A673 (cell line): Measurements from ENCODE around the gene KRTAP4-5. TPM values are rescaled to one million over a fixed set of nuclear protein-coding genes. Genes with fewer than 3 reads are reported as not detected.

Experiments used
- BruUV-seq: library from RNA; stranded (reverse); fragments of 400-500 nt; replicated peaks from 2 replicates; lab custom pipeline; 2021; lab: Mats Ljungman, UMichigan
- CTCF ChIA-PET: fragments of 300-600 bp; sonication (Branson Sonifier 250); formaldehyde crosslinking; loops from one replicate; lab custom pipeline; 2022; ENCODE audit warnings: antibody characterized with exemption; lab: Charles Lee
- POLR2A ChIA-PET: fragments of 300-600 bp; sonication (Branson Sonifier 250); formaldehyde crosslinking; loops from one replicate; lab custom pipeline; 2022; ENCODE audit warnings: antibody characterized with exemption; ENCODE audit not compliant: low non-redundant PET; lab: Charles Lee
- DNase-seq: peaks from one replicate; pipeline ENCODE4 v3.0.0-alpha.2; 2015; ENCODE audit warnings: low spot score
- H3K27ac ChIP-seq: fragments of 200-600 bp; sonication (generic); 2 replicates; pipeline ENCODE4 v1.5.1; 2016; ENCODE audit warnings: mixed run types, low read depth, mild to moderate bottlenecking, mixed read lengths, antibody characterized with exemption, low read length; ENCODE audit not compliant: poor library complexity, severe bottlenecking
- H3K27me3 ChIP-seq: fragments of 200-600 bp; sonication (generic); replicated peaks from 2 replicates; pipeline ENCODE4 v1.6.1; 2017; ENCODE audit warnings: mixed run types, low read depth, mild to moderate bottlenecking, mixed read lengths, antibody characterized with exemption, low read length; ENCODE audit not compliant: insufficient read depth, poor library complexity
- H3K36me3 ChIP-seq: fragments of 200-600 bp; sonication (generic); 2 replicates; pipeline ENCODE4 v1.6.1; 2016; ENCODE audit warnings: mixed run types, mild to moderate bottlenecking, mixed read lengths, antibody characterized with exemption, low read length; ENCODE audit not compliant: insufficient read depth, poor library complexity, severe bottlenecking
- H3K4me1 ChIP-seq: fragments of 200-600 bp; sonication (generic); 2 replicates; pipeline ENCODE4 v1.6.1; 2017; ENCODE audit warnings: mixed run types, mild to moderate bottlenecking, mixed read lengths, antibody characterized with exemption, low read length; ENCODE audit not compliant: insufficient read depth, poor library complexity, severe bottlenecking
- H3K4me3 ChIP-seq: fragments of 200-600 bp; sonication (generic); 2 replicates; pipeline ENCODE4 v1.5.1; 2016; ENCODE audit warnings: low read depth, mixed run types, mild to moderate bottlenecking, mixed read lengths, low read length; ENCODE audit not compliant: poor library complexity, severe bottlenecking
- H3K9me3 ChIP-seq: fragments of 200-600 bp; sonication (generic); 2 replicates; pipeline ENCODE4 v1.6.1; 2016; ENCODE audit warnings: mixed run types, low read depth, mild to moderate bottlenecking, mixed read lengths, antibody characterized with exemption, low read length; ENCODE audit not compliant: poor library complexity, severe bottlenecking
- CTCF ChIP-seq: fragments of 300-800, 200-600 bp; sonication (generic); conservative IDR thresholded peaks from 2 replicates; pipeline ENCODE4 v1.5.1; 2017; ENCODE audit warnings: low read depth, mild to moderate bottlenecking, antibody characterized with exemption, low read length, moderate library complexity, mixed read lengths
- EZH2 ChIP-seq: fragments of 200-600 bp; sonication (generic); IDR thresholded peaks from 2 replicates; pipeline ENCODE4 v1.6.1; 2017; ENCODE audit warnings: borderline replicate concordance, low read depth, mild to moderate bottlenecking, mixed read lengths, antibody characterized with exemption, low read length; ENCODE audit not compliant: poor library complexity, severe bottlenecking
- intact Hi-C: fragments of 100-400 bp; cut with micrococcal nuclease; formaldehyde crosslinking; loops from one replicate; pipeline ENCODE4 v1.10.0; 2022; ENCODE audit not compliant: unreplicated experiment
- total RNA-seq: library from RNA; stranded (reverse); gene quantifications from 2 replicates; pipeline ENCODE4 v1.2.3, GENCODE V29; 2021

The KRTAP4-5 gene
- total RNA-seq, 1 experiment from 2014 or later, result not detected

DNA sequence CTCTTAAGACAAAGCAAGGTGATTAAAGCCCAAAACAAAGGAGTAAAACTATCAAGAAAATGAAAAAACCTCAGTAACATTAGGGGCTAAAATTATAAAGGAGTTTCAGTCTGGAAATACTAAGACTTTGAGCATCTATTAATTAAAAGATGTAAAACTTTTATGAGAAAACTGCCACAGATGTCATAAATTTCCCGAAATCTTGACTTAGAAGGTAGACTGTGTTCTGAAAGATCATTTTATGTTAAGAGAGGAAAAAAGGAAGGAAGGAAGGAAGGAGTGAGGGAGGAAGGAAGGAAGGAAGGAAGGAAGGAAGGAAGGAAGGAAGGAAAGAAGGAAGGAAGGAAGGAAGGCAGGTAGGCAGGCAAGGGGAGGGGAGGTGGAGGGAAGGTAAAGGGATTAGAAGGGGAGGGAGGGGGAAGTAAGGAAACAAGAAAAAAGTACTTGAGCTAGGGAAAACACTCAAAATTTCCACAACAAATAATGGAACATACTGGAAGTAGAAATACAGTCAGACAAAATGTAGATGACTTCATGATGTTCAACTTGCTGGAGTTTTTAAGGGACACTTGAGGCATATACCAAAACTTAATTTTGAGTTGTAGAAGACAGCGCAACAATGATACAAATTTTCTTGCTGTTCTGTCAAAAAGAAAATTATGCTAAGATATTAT, 2.0 kb downstream of the KRTAP4-5 start:
- POLR2A ChIA-PET, result interaction anchor here (0.7 kb wide), 2 partner anchors 237 to 240 kb away, joined by 4 to 5 read pairs; no protein-coding TSS in a partner anchor
- DNase-seq, result peak; percentile 72
- Histone ChIP-seq H3K27me3 (no peaks in the 10 kb centered on the region), H3K36me3 (no peaks in the 10 kb centered on the region), H3K9me3 (peaks cover 8% of the 10 kb centered on the region), H3K4me1 (peaks cover 31% of the 10 kb centered on the region), H3K27ac (peak overlapping the region; percentile 96), H3K4me3 (no peak overlapping the region)
- CTCF ChIA-PET, result interaction anchor here (0.8 to 1.8 kb wide), 2 partner anchors 241 to 501 kb away, joined by 9 read pairs; no protein-coding TSS in a partner anchor
- intact Hi-C loops, result loop anchor here (5.0 kb wide), 4 partner anchors 180 to 520 kb away; no protein-coding TSS in a partner anchor
- BruUV-seq, result no TSS peak
- TF ChIP-seq CTCF (no peak), EZH2 (no peak)

- Histone ChIP-seq H3K9me3 (peaks cover 15% of the 10 kb centered on the region), H3K4me3 (no peak overlapping the region), H3K27me3 (no peaks in the 10 kb centered on the region), H3K36me3 (no peaks in the 10 kb centered on the region), H3K27ac (peak overlapping the region; percentile 96), H3K4me1 (peaks cover 31% of the 10 kb centered on the region)
- intact Hi-C loops, result loop anchor here (1.0 to 5.0 kb wide), 5 partner anchors 182 to 522 kb away; no protein-coding TSS in a partner anchor
- ChIA-PET POLR2A (no interaction called here), CTCF (no interaction called here)
- DNase-seq, result peak; percentile 75
- no TSS peak for BruUV-seq
- TF ChIP-seq EZH2 (no peak), CTCF (no peak)
Observed at GRCh38 chr17:41145261-41145660, 4.4 kb downstream of the KRTAP4-5 start.

DNA sequence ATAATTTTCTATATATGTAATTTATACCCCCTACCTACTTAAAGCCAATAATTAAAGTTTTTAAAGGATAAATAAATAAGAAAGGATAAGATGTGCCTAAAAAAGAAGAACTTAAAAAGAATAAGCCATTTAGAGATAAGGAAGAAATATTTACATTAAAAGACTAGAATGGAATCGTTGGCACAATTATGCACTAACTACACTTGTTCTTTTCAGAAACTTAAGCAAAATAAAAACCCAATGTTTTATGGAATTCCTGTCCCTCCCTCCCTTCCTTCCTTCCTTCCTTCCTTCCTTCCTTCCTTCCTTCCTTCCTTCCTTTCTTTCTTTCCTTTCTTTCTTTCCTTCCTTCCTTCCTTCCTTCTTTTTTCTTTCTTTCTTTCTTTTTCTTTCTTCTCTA, 4.8 kb downstream of the KRTAP4-5 start:
- TF ChIP-seq CTCF, result no peak
- TF ChIP-seq EZH2, result no peak
- peaks cover 31% of the 10 kb centered on the region for H3K4me1 ChIP-seq
- no TSS peak for BruUV-seq

More for the DNA sequence above, 4.8 kb downstream of the KRTAP4-5 start:
- CTCF ChIA-PET, result no interaction called here
- H3K27me3 ChIP-seq, result no peaks in the 10 kb centered on the region
- no peaks in the 10 kb centered on the region for H3K36me3 ChIP-seq
- H3K27ac ChIP-seq, result peak overlapping the region; percentile 96
- peaks cover 19% of the 10 kb centered on the region for H3K9me3 ChIP-seq
- POLR2A ChIA-PET, result no interaction called here
- intact Hi-C loops, result loop anchor here (1.0 to 5.0 kb wide), 5 partner anchors 182 to 522 kb away; no protein-coding TSS in a partner anchor
- H3K4me3 ChIP-seq, result no peak overlapping the region
- DNase-seq, result peak; percentile 71
